GM10847 (cell line): ENCODE results near the gene CNTN6.

Experiments used
- POLR2A ChIP-seq: IDR thresholded peaks from 2 replicates; pipeline ENCODE4 v1.6.1; 2011; ENCODE audit not compliant: insufficient read length; ENCODE audit errors: extremely low read depth

Gene CNTN6

DNA sequence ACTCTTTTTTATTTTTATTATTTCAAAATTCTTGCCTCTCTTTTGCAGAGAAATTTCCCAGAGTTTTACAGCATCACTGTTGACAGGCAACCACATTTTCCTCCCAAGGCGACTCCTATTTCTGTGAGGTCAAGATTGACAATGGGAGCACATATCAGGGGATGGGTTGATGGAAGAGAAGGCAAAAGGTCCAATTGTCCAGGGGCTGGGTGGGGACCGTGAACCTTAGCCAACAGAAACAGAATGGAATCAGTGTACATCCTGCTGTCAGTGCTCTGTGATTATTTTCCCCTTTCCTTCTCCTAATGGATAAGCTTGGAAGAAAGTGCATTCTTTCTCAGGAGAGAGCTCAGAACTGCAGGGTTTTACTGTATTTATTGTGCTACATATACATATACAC lies 42.4 kb downstream of the CNTN6 start:
- TF ChIP-seq POLR2A, result no peak

DNA sequence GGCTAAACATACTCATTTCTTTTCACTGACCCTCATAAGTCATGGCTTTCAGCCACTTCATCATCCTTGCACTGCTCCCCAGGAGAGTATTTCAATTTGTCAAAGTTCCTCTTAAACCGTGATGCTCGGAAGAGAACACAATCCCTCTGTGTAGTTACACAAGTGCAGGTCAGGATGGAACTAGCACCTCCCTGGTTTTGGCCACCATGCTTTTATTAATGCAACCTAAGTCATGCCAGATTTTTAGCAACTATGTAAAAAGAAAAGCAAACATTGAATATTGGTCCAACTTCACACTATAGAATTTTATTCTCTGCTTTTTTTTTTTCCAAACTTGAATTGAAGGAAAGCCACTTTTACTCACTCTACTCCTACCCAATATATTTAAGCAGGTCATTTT lies 45.2 kb downstream of the CNTN6 start:
- no peak for TF ChIP-seq POLR2A

DNA sequence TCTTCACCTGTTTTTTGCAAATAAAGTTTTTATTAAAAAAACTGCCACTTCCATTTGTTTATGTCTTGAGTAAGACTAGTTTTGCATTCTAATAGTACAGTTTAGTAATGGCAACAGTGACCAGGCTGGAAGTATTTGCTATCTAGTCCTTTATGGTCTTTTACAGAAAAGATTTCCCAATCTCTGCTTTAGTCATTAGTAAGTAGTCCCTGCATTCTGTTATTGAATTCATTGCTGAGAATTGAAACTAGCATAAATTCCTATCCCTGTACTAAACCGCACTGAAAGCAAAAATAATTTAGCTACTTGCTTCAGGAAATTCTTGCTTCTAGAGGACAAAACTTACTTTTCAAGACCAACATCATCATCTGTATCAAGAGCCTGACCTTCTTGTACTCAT lies 46.2 kb downstream of the CNTN6 start:
- TF ChIP-seq POLR2A, result no peak

DNA sequence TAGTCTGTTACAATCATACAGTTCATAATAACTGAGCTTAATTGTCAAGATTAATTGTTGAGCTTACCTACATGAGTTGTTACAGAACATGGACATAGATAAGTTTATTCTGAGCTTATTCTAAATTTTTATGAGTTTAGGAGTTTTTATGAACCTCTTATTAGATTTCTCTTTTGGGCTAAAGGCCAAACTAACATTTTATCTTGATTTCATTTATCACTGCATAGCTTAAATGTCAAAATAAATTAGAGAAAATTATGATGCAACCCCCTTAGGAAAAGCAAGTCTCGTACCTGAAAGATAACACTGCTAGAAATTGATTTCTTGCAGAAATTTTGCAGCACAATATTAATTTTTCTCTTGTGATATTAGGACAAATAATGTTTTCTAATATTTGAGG lies 54.5 kb downstream of the CNTN6 start:
- no peak for TF ChIP-seq POLR2A

DNA sequence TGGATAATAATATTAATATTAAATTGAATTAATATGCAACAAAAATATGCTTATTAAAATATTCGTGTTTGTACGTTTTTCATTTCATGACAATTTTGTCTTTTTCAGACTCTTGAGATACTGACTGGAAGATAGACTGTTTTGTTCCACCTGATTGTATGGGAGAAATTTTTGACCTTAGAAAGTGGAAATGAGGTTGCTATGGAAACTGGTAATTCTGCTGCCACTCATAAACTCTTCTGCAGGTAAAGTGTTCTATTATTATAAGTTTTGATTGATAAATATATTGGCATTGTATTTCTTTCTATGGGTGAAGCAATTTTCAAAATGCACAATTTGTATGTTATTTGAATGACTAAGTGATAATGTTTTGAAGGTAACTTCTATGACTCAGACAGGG lies 55.0 kb downstream of the CNTN6 start:
- TF ChIP-seq POLR2A, result no peak

DNA sequence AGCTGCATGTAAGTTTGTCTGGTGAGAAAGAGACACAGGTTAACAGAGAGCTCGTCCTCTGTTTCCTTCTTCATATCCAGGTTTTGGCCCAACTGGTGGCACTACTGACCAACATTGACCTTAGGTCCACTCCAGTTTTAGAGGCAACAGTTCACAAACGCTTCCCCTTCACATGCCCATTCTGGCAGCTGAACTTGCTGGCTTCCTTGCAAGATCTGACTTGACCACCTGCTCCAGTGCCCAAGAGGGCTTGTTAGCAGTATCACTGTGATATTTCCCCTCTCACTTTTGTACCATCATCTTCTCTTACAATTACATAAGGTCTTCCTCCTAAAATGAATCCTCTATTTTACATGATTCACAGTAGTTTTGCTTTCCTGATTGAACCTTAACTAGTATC lies 71.3 kb downstream of the CNTN6 start:
- no peak for TF ChIP-seq POLR2A

DNA sequence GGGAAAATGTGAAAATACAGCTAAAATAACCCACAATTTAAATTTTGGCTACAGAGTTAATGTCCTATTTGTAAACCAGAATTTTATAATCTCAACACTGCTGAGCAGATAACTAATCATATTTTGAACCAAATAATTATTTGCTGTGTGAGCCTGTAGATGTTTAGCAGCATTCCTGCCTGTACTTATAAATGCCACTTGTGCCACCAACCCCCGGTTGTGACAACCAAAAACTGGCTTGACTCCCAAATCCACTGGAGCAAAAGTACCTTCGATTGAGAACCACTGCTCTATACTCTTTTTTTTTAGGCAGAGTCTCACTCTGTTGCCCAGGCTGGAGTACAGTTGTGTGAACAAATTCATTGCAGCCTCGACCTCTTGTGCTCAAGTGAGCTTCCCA lies 78.5 kb downstream of the CNTN6 start:
- no peak for TF ChIP-seq POLR2A

DNA sequence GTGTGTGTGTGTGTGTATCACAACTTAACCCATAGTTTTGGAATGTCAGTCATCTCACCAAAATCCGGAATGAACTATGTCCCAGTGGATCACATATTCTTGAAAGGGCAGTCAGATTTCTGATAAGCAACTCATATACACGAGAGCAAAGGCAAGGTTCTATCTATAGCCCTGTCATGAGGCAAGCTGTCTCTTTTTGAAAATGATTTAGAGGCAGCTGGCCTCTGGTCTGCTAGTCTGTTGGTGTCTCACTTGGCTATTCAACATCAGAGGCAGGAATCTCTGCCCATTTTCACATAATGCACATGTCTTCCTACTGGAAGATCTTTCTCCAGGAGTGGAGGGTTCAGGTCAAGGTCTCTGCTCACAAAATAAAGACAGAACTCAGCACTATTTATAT lies 79.8 kb downstream of the CNTN6 start:
- TF ChIP-seq POLR2A, result no peak

DNA sequence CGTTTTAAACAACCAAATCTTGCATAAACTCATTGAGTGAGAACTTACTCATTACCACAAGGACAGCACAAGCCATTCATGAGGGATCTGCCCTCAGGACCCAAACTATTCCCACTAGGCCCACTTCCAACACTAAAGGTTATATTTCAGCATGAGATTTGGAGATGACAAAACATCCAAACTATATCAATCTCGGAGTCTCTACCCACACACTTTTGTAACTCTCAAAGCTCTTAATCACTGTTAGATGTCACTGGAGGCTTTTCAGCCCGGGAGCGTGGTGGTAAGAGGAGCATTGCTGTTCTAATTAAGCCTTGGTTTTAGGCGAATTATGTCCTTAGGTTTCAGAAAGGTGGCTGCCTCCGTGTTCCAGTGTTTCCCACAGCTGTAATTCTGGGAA lies 86.3 kb downstream of the CNTN6 start:
- TF ChIP-seq POLR2A, result no peak

DNA sequence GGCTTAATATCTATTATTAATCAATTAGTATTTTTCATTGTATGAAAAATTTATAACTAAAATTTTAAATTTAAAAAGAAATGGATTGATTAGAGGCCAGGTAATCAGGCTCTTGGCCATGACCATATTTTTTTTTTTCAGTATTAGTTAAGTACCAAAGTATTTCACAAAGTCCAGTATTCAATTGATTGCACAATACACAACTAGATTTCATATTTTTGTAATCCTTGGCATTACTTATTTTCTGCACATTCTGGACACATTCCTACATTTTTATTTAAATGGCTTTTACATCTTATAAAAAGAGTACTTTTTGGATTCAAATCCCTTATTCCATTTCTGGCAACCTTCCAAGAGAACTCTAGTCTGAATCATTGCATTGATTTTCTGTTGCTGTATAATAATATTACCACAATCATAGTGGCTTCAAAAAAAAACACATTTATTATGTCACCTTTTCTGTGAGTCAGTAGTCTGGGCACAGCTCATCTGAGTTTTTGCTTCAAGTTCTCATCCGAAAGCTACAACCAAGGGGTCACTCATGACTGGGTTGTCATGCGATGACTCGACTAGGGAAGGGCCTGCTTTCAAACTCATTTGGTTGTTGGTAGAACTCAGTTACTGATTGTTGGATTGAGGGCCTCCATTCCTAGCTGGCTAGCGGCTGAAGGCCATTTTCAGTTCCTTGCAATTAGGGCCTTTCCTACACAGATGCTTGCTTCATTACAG lies 90.7 kb downstream of the CNTN6 start:
- TF ChIP-seq POLR2A, result no peak

DNA sequence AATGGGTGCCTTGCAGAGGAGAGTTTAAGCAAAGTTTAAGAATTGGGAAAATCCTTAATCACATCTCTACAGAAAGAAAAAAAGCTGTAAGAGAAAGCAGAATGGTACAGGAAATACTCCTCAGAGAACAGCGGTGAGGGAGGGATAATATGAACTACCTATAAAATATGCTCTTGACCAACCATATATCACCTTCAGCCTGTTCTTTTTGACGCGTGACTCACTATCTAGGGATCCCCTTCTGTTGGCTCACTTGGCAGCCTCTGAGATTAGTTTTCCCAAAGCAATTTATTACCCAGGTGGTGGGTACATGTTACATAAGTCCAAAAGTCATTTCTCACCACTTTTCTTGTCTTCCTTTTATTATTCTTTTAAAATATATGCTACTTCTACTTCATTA lies 97.7 kb downstream of the CNTN6 start:
- TF ChIP-seq POLR2A, result no peak

DNA sequence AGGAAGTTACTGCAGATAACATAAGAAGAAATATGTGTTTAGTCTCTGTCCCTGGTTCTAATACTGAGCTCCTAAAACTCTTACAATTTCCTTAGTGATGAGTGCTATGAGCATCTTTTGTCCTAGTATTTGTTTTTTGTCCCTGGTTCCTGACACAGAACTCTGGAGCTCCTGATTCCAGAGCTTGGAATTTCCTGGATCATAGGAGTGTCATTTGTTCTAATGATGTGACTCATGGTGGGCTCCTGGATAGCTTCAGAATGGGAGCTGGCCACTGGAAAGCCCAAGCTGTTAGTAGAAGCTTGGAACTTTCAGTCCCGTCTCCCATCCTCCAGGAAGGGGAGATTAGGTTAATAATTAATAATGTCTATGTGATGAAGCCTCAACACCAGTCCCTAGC lies 98.2 kb downstream of the CNTN6 start:
- TF ChIP-seq POLR2A, result no peak

DNA sequence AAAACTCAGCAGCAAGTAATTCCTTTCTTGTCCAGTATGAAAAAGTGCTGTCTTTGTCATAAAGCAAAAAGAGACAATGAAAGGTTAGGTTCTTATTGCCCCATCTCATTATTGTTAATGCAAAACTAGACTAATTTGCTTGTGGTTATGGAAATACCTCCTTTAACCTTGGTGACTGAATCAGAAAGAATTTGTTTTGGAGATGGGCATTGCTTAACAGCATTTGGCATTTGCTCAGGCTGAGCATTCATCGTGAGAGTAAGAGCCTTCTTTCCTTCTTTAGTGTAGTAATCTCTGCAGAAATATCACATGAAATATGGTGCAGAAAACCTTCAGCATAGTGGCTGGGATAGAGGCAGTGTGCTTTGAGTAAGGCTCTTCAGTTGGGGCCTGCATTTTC lies 103.1 kb downstream of the CNTN6 start:
- no peak for TF ChIP-seq POLR2A

DNA sequence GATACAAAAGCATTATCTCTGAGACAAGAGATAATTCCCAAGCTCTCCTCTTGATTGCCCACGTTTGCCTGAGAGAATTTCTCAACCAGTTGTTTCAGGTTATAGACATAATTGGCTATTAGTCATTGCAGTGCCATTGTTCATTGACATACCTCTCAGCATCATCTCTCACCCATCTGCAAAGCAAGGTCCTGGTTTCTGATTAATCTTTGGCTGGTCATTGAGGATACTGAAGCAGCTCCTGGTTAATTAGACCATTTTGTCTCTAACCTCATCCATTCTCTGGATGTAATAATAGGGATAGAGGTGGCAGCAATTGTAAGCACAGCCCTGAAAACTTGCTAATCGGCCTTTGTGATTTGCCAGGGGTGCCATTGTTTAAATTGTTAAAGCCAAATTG lies 104.2 kb downstream of the CNTN6 start:
- no peak for TF ChIP-seq POLR2A

DNA sequence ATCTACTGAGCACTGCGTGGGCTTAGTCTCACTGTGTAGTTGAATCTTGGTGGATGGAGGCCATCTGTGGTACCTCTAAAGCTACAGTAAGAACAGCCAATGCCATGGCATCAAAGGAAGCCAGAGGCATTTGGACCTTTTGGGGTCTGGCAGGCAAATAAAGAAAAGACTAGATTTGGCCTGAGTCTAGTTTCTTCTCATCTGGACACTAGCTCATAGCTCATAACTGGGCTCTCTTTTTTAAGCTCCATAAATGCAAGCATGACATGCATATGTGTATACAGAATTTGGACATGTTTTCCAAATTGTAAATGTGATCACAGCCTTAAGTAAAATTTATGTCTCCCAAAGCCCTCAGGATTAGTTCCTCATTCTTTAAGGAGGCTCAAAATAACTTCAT lies 107.5 kb downstream of the CNTN6 start:
- TF ChIP-seq POLR2A, result no peak

DNA sequence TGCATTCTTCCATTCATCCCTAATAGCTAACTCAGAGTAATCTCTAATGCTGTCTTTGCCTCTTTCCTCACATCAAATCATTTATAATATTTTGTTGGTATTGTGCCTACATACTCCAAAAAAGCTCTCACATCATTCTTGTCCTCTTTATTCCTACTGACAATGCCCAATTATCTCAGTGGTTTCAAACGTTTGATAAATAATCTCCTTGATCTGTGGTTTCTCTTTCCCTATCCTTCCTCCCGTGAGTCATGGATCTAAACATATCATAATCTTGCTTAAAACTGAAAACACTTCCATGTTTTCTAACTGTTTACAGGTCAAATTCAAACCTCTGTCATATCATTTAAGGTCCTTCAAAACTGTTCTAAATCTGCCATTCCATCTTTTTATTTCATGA lies 115.1 kb downstream of the CNTN6 start:
- no peak for TF ChIP-seq POLR2A

DNA sequence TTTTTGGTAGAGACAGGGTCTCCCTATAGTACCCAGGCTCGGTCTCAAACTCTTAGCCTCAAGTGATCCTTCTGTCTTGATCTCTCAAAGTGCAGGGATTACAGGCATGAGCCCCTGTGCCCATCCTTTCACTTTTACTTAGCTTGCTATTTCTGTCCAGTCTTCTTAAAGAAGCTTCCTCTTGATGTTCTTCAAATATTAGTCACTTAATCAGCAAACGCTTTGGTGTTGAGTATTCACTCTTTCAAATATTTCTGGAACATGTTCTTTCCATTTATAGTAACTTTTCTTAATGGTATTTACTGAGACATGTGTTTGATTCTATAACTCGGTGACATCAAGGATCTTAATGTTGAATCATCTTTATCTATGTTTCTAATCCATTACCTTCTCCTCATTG lies 122.1 kb downstream of the CNTN6 start:
- TF ChIP-seq POLR2A, result no peak
